GM12873 (cell line): ENCODE data around the gene SEC24B.

Experiments used
- CTCF ChIP-seq: IDR thresholded peaks from 2 replicates; pipeline ENCODE4 v1.5.1; 2012; ENCODE audit warnings: low read depth, mild to moderate bottlenecking, moderate library complexity, low read length, control low read depth; ENCODE audit not compliant: insufficient read depth; ENCODE audit errors: missing control alignments

SEC24B gene

GRCh38 chr4:109406337-109406931, 27.2 kb upstream of the SEC24B start:
- peak; percentile 70 for TF ChIP-seq CTCF

- TF ChIP-seq CTCF = no peak
Measured at GRCh38 chr4:109407027-109407737, 26.4 kb upstream of the SEC24B start.

- TF ChIP-seq CTCF = no peak
Measured at GRCh38 chr4:109408711-109409110, 24.9 kb upstream of the SEC24B start.

- no peak for TF ChIP-seq CTCF
Measured at GRCh38 chr4:109410226-109410625, 23.4 kb upstream of the SEC24B start.

GRCh38 chr4:109410776-109411175, 22.8 kb upstream of the SEC24B start:
- no peak for TF ChIP-seq CTCF

- no peak for TF ChIP-seq CTCF
Measured at GRCh38 chr4:109411964-109412363, 21.7 kb upstream of the SEC24B start.

GRCh38 chr4:109412776-109413175, 20.8 kb upstream of the SEC24B start:
- TF ChIP-seq CTCF = no peak
